Measurements from ENCODE around the gene ASTN2. TPM values are rescaled to one million over a fixed set of nuclear protein-coding genes. Genes with fewer than 3 reads are reported as not detected.

Gene ASTN2
- total and polyA plus RNA-seq, 9 of the 15 experiments (the other 6 are each of a cell fraction or from before 2014, with no cell fraction given): 0.56 to 3.5 (median 1.9) TPM

- Histone ChIP-seq H3K27ac (ENCODE audit: extremely low read depth, low read depth, low read length) (no peak overlapping the region), H4K20me1 (replicated peaks; ENCODE audit: control insufficient read depth, insufficient read depth, low read length) (no peaks in the 10 kb centered on the region), H3K36me3 (ENCODE audit: control insufficient read depth, insufficient read depth, low read length) (no peaks in the 10 kb centered on the region), H2AFZ (ENCODE audit: low read depth, low read length) (no peak overlapping the region), H3K79me2 (ENCODE audit: control insufficient read depth, insufficient read depth, low read length) (no peaks in the 10 kb centered on the region), H3K4me2 (ENCODE audit: insufficient read depth, low read length) (no peak overlapping the region), H3K4me1 (replicated peaks in 1 of 2; ENCODE audit: control insufficient read depth in 2 of 2, insufficient read depth in 2 of 2, low read length in 2 of 2) (no peaks in the 10 kb centered on the region), H3K9me3 (replicated peaks; ENCODE audit: control insufficient read depth, insufficient read depth, low read depth, low read length) (no peaks in the 10 kb centered on the region), H3K9me1 (ENCODE audit: control insufficient read depth, insufficient read depth, low read length) (no peaks in the 10 kb centered on the region), H3K9ac (ENCODE audit: insufficient read depth in 1 of 2, low read depth in 2 of 2, low read length in 2 of 2) (no peak overlapping the region), H3K4me3 (no peak overlapping the region), H3K27me3 (ENCODE audit: control insufficient read depth in 2 of 2, insufficient read depth in 2 of 2, low read length in 2 of 2) (no peaks in the 10 kb centered on the region)
- in situ Hi-C loops (cut with MboI) (no loop called here), intact Hi-C loops (cut with micrococcal nuclease) (no loop called here)
- ChIA-PET POLR2A (no interaction called here), CTCF (ENCODE audit: low intra/inter-chr PET ratio) (no interaction called here)
- DNase-seq (ENCODE audit: extremely low read depth in 1 of 4, low spot score in 3 of 4): no peak
- TF ChIP-seq CBX3 (IDR thresholded peaks at IDR 0.05; ENCODE audit: borderline replicate concordance in 1 of 2, low read length in 2 of 2): no peak
- 0 out of 2 replicates have a peak, but pooled peaks have one; percentile 15 for TF ChIP-seq ZNF316 (IDR thresholded peaks at IDR 0.05)
- TF ChIP-seq, protein P1, sequence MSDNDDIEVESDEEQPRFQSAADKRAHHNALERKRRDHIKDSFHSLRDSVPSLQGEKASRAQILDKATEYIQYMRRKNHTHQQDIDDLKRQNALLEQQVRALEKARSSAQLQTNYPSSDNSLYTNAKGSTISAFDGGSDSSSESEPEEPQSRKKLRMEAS (CRISPR knock-in tag; IDR thresholded peaks at IDR 0.05): no peak
- no peak for ATAC-seq
- no TSS peak for BruUV-seq (replicated peaks)
- no peak for FAIRE-seq
Observed at GRCh38 chr9:117008461-117008860, 406.4 kb downstream of the ASTN2 start.

DNA sequence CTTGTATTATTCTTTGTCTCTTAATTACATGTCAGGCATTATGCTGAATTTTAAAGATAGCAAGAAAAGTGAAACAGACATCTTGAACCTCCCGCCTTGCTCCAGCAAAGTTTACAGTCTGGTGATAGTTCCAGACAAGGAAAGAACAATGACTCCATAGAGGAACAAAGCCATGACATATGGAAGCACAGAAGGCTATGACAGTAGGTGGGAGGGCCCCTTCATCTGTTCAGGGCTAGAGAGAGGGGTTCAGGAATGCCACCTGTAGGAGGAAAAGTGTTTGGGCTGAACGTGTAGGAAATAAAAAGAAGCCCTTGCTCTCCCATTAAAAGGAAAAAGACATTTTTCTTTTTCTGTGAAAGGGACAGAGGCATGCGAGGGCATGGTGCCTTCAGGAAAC is 412.2 kb downstream of the ASTN2 start:
- in situ Hi-C loops (cut with MboI) (no loop called here), intact Hi-C loops (cut with micrococcal nuclease) (no loop called here)
- FAIRE-seq: no peak
- no peaks in the 10 kb centered on the region for H3K9me1 ChIP-seq (ENCODE audit: control insufficient read depth, insufficient read depth, low read length)
- TF ChIP-seq ZSCAN32 (CRISPR knock-in tag; IDR thresholded peaks at IDR 0.05) (no peak), RBM22 (IDR thresholded peaks at IDR 0.05; ENCODE audit: low read depth, low read length, poor library complexity, severe bottlenecking) (no peak), ZNF174 (CRISPR knock-in tag; IDR thresholded peaks at IDR 0.05) (no peak), ESRRA (IDR thresholded peaks at IDR 0.05; ENCODE audit: borderline replicate concordance, low read depth) (no peak), NUFIP1 (IDR thresholded peaks at IDR 0.05; ENCODE audit: partially characterized antibody) (no peak)
- TF ChIP-seq, protein P2, sequence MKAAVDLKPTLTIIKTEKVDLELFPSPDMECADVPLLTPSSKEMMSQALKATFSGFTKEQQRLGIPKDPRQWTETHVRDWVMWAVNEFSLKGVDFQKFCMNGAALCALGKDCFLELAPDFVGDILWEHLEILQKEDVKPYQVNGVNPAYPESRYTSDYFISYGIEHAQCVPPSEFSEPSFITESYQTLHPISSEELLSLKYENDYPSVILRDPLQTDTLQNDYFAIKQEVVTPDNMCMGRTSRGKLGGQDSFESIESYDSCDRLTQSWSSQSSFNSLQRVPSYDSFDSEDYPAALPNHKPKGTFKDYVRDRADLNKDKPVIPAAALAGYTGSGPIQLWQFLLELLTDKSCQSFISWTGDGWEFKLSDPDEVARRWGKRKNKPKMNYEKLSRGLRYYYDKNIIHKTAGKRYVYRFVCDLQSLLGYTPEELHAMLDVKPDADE (conservative IDR thresholded peaks at IDR 0.05; ENCODE audit: control insufficient read depth, low read depth, low read length): no peak
- no peak for DNase-seq (ENCODE audit: extremely low read depth in 1 of 4, low spot score in 3 of 4)
- H3K79me2 ChIP-seq (ENCODE audit: control insufficient read depth, insufficient read depth, low read length): no peaks in the 10 kb centered on the region
- no peaks in the 10 kb centered on the region for H3K9me3 ChIP-seq (replicated peaks; ENCODE audit: control insufficient read depth, insufficient read depth, low read depth, low read length)
- H3K27me3 ChIP-seq (ENCODE audit: control insufficient read depth in 2 of 2, insufficient read depth in 2 of 2, low read length in 2 of 2): no peaks in the 10 kb centered on the region
- POLR2A ChIA-PET: no interaction called here
- H4K20me1 ChIP-seq (replicated peaks; ENCODE audit: control insufficient read depth, insufficient read depth, low read length): no peaks in the 10 kb centered on the region
- CTCF ChIA-PET (ENCODE audit: low intra/inter-chr PET ratio): no interaction called here
- no peak overlapping the region for H3K4me3 ChIP-seq
- no TSS peak for BruUV-seq (replicated peaks)
- H3K4me1 ChIP-seq (replicated peaks in 1 of 2; ENCODE audit: control insufficient read depth in 2 of 2, insufficient read depth in 2 of 2, low read length in 2 of 2): no peaks in the 10 kb centered on the region
- WGBS (ENCODE audit: insufficient coverage, low coverage, missing lambda C conversion rate): 3% methylated on average over 3 of the region's 3 CpGs
- no peak overlapping the region for H3K9ac ChIP-seq (ENCODE audit: insufficient read depth in 1 of 2, low read depth in 2 of 2, low read length in 2 of 2)
- H3K27ac ChIP-seq (ENCODE audit: extremely low read depth, low read depth, low read length): no peak overlapping the region
- H3K4me2 ChIP-seq (ENCODE audit: insufficient read depth, low read length): no peak overlapping the region
- no peaks in the 10 kb centered on the region for H3K36me3 ChIP-seq (ENCODE audit: control insufficient read depth, insufficient read depth, low read length)
- H2AFZ ChIP-seq (ENCODE audit: low read depth, low read length): no peak overlapping the region
- no peak for ATAC-seq

All from K562 (cell line).